B cell (primary cell): Measurements from ENCODE around the gene LTBP3. TPM values are rescaled to one million over a fixed set of nuclear protein-coding genes. Genes with fewer than 3 reads are reported as not detected.

Source experiments
- ATAC-seq: fragments of 200-7000 bp; cut with Tn5 transposase; one replicate; pipeline ENCODE4 v1.10.0; 2021; ENCODE audit warnings: low read depth, mild to moderate bottlenecking, moderate number of reproducible peaks, moderate library complexity
- CTCF ChIA-PET: fragments of 350-600 bp; sonication (Branson Sonifier 250); formaldehyde crosslinking; loops from one replicate; lab custom pipeline; 2021; ENCODE audit warnings: antibody characterized with exemption, inconsistent platforms; lab: Charles Lee
- POLR2A ChIA-PET: fragments of 350-600 bp; sonication (Branson Sonifier 250); formaldehyde crosslinking; loops from one replicate; lab custom pipeline; 2021; ENCODE audit warnings: antibody characterized with exemption; lab: Charles Lee
- DNase-seq: peaks from one replicate; pipeline ENCODE4 v3.0.0; 2013
- H2AFZ ChIP-seq: 2 replicates; pipeline ENCODE4 v1.6.1; 2012; ENCODE audit warnings: mild to moderate bottlenecking, low read depth, low read length; ENCODE audit not compliant: insufficient read depth, poor library complexity, severe bottlenecking
- H3K27ac ChIP-seq, 2 donors: 1 replicate in 1 of 2; 2 replicates in 1 of 2; pipeline ENCODE4 v1.5.1; 2012 to 2013; ENCODE audit warnings: low read length in 2 of 2, mild to moderate bottlenecking in 2 of 2, moderate library complexity in 1 of 2
- H3K27me3 ChIP-seq, 4 experiments: fragments of 200-600 bp in 1 of 4; sonication (generic) in 1 of 4; replicated peaks in 1 of 4; 1 replicate in 2 of 4; 2 replicates in 2 of 4; pipeline versions ENCODE4 v1.6.1 to v1.7.0; 2013 to 2016; ENCODE audit warnings: low read length in 3 of 4, mild to moderate bottlenecking in 2 of 4, mixed read lengths in 1 of 4, moderate library complexity in 1 of 4; ENCODE audit not compliant: insufficient read depth in 4 of 4, control insufficient read depth in 3 of 4; ENCODE audit errors: control extremely low read depth in 1 of 4
- H3K36me3 ChIP-seq, 2 experiments: replicated peaks in 1 of 2; 1 replicate in 1 of 2; 2 replicates in 1 of 2; pipeline versions ENCODE4 v1.6.1 to v1.7.1; 2013; ENCODE audit warnings: low read length in 1 of 2; ENCODE audit not compliant: insufficient read depth in 2 of 2, control insufficient read depth in 1 of 2; ENCODE audit errors: control extremely low read depth in 1 of 2, extremely low read depth in 1 of 2
- H3K4me1 ChIP-seq, 2 donors: fragments of 200-600 bp in 1 of 2; sonication (generic) in 1 of 2; 1 replicate in 1 of 2; 2 replicates in 1 of 2; pipeline versions ENCODE4 v1.5.1 to v1.6.1; 2013 to 2017; ENCODE audit warnings: low read length in 2 of 2; ENCODE audit not compliant: control insufficient read depth in 2 of 2, insufficient read depth in 2 of 2
- H3K4me2 ChIP-seq: replicated peaks from 2 replicates; pipeline ENCODE3; 2012; ENCODE audit warnings: mild to moderate bottlenecking, low read depth, low read length; ENCODE audit not compliant: poor library complexity, severe bottlenecking
- H3K4me3 ChIP-seq, 5 experiments: fragments of 200-600 bp in 1 of 5; sonication (generic) in 1 of 5; 1 replicate in 3 of 5; 2 replicates in 2 of 5; pipeline versions ENCODE4 v1.5.1 to v1.7.0; 2011 to 2016; ENCODE audit warnings: low read length in 4 of 5, mild to moderate bottlenecking in 4 of 5, low read depth in 2 of 5, control low read depth in 1 of 5, moderate library complexity in 1 of 5; ENCODE audit not compliant: insufficient read depth in 1 of 5; ENCODE audit errors: control extremely low read depth in 1 of 5, extremely low read depth in 1 of 5
- H3K79me2 ChIP-seq: fragments of 200-600 bp; sonication (generic); one replicate; pipeline ENCODE4 v1.6.0; 2016; ENCODE audit warnings: low read length; ENCODE audit not compliant: control insufficient read depth, insufficient read depth
- H3K9ac ChIP-seq: fragments of 200-600 bp; sonication (generic); 2 replicates; pipeline ENCODE4 v1.6.1; 2017; ENCODE audit warnings: mild to moderate bottlenecking, low read length, moderate library complexity
- H3K9me3 ChIP-seq, 3 donors: one replicate each; pipeline versions ENCODE4 v1.6.1 to v1.7.1; 2013; ENCODE audit warnings: low read length in 2 of 3; ENCODE audit not compliant: control insufficient read depth in 2 of 3, insufficient read depth in 1 of 3; ENCODE audit errors: control extremely low read depth in 1 of 3
- H4K20me1 ChIP-seq: 2 replicates; pipeline ENCODE4 v1.6.0; 2012; ENCODE audit warnings: mild to moderate bottlenecking, low read length; ENCODE audit not compliant: insufficient read depth, control insufficient read depth, poor library complexity, severe bottlenecking
- H3K27ac Mint-ChIP-seq: one replicate; pipeline ENCODE4 v1.8.0; 2021; ENCODE audit warnings: mixed read lengths
- H3K27me3 Mint-ChIP-seq: one replicate; pipeline ENCODE4 v1.8.0; 2021; ENCODE audit warnings: mixed read lengths
- H3K4me1 Mint-ChIP-seq: one replicate; pipeline ENCODE4 v1.8.0; 2021; ENCODE audit warnings: mixed read lengths
- H3K4me3 Mint-ChIP-seq: one replicate; pipeline ENCODE4 v1.8.0; 2021; ENCODE audit warnings: mixed read lengths
- H3K9me3 Mint-ChIP-seq: one replicate; pipeline ENCODE4 v1.8.0; 2022; ENCODE audit warnings: mixed read lengths; ENCODE audit not compliant: insufficient read depth
- CTCF ChIP-seq: fragments of 200-600 bp; IDR thresholded peaks from one replicate; pipeline ENCODE4 v1.8.0; 2022; ENCODE audit warnings: antibody characterized with exemption, mild to moderate bottlenecking
- EZH2 ChIP-seq: IDR thresholded peaks from 2 replicates; pipeline ENCODE4 v1.6.1; 2012; ENCODE audit warnings: borderline replicate concordance, low read depth, mild to moderate bottlenecking, moderate library complexity, low read length; ENCODE audit not compliant: insufficient read depth, poor library complexity, severe bottlenecking
- WGBS: methylation state at CpG from one replicate; pipeline ENCODE4 v1.1.5; 2013; ENCODE audit warnings: missing lambda C conversion rate; ENCODE audit not compliant: insufficient coverage; 5-methylcytosine and 5-hydroxymethylcytosine counted together
- intact Hi-C: fragments of 100-400 bp; cut with micrococcal nuclease; formaldehyde crosslinking; loops from one replicate; pipeline ENCODE4 v1.10.0; 2022
- polyA plus RNA-seq: library from polyadenylated mRNA; depleted of rRNA; stranded (reverse); fragments of >200 nt; gene quantifications from 2 replicates; pipeline ENCODE4 v1.2.3, GENCODE V29; 2012
- total RNA-seq, 2 donors: library from RNA; stranded (reverse); fragments of 120-200 nt in 1 of 2; gene quantifications; 1 replicate in 1 of 2; 2 replicates in 1 of 2; pipeline versions ENCODE4 v1.2.3 to v1.2.4, GENCODE V29; 2013 to 2022

The LTBP3 gene
- total and polyA plus RNA-seq, 2 donors (not counting 1 experiment from before 2014, with no cell fraction given) = 65.1 to 69.0 TPM

GRCh38 chr11:65589444-65590239 lies 31.5 kb upstream of the LTBP3 start:
- Histone ChIP-seq H4K20me1 (peaks cover 24% of the 10 kb centered on the region), H3K4me2 (peak overlapping the region; percentile 18), H3K9me3 (no peaks in the 10 kb centered on the region), H2AFZ (no peak overlapping the region), H3K27me3 (no peaks in the 10 kb centered on the region), H3K27ac (peak overlapping the region in 1 of 2 donors; percentile 82), H3K9ac (no peak overlapping the region), H3K79me2 (no peaks in the 10 kb centered on the region), H3K4me3 (no peak overlapping the region), H3K4me1 (peaks cover 27 to 44% of the 10 kb centered on the region in 2 donors), H3K36me3 (peaks cover 0 to 38% of the 10 kb centered on the region in 2 experiments)
- Mint-ChIP-seq H3K27me3 (no peaks in the 10 kb centered on the region), H3K9me3 (no peaks in the 10 kb centered on the region), H3K27ac (peak overlapping the region; percentile 83), H3K4me3 (no peak overlapping the region), H3K4me1 (peaks cover 43% of the 10 kb centered on the region)
- 74% methylated on average over 4 of the region's 9 CpGs for WGBS
- ChIA-PET POLR2A (interaction anchor here (0.6 to 4.9 kb wide), 5 partner anchors 13 to 62 kb away, joined by 3 to 45 read pairs (median 7); partner anchors contain the start of genes EHBP1L1 and PCNX3), CTCF (interaction anchor here (0.7 to 9.7 kb wide), 15 partner anchors 12 to 315 kb away, joined by 3 to 144 read pairs (median 5); partner anchors contain the start of genes EHBP1L1, FAM89B, MAP3K11 and PCNX3)
- intact Hi-C loops = loop anchor here (2.0 kb wide), 1 partner anchor 223 kb away; no protein-coding TSS in a partner anchor
- ATAC-seq = peak; percentile 23
- DNase-seq = peak; percentile 63
- TF ChIP-seq CTCF = no peak
- no peak for TF ChIP-seq EZH2
